GM23248 (cell line): ENCODE data around the gene ZNF354C.

ENCODE experiments used
- EZH2 ChIP-seq: fragments of 200-600 bp; sonication (generic); IDR thresholded peaks from 2 replicates; pipeline ENCODE4 v1.6.1; 2018; ENCODE audit warnings: antibody characterized with exemption, mild to moderate bottlenecking; ENCODE audit not compliant: insufficient read depth, poor library complexity, severe bottlenecking
- EZH2phosphoT487 ChIP-seq: fragments of 200-600 bp; sonication (generic); IDR thresholded peaks from 2 replicates; pipeline ENCODE4 v1.6.1; 2018; ENCODE audit warnings: antibody characterized with exemption, moderate library complexity, mild to moderate bottlenecking, low read depth; ENCODE audit not compliant: insufficient read depth

- no peak for TF ChIP-seq EZH2phosphoT487
- no peak for TF ChIP-seq EZH2
These were observed 53.0 kb downstream of the ZNF354C start for GRCh38 chr5:179113143-179113530.
